PC-9 (cell line): ENCODE measurements around the gene BARD1. TPM values are rescaled to one million over a fixed set of nuclear protein-coding genes. Genes with fewer than 3 reads are reported as not detected.

ENCODE experiments used
- BruUV-seq: library from RNA; stranded (reverse); fragments of 400-500 nt; replicated peaks from 2 replicates; lab custom pipeline; 2021; lab: Mats Ljungman, UMichigan
- CTCF ChIA-PET: fragments of 300-600 bp; sonication (Branson Sonifier 250); formaldehyde crosslinking; loops from one replicate; lab custom pipeline; 2022; ENCODE audit warnings: antibody characterized with exemption; lab: Charles Lee
- POLR2A ChIA-PET: fragments of 300-600 bp; sonication (Branson Sonifier 250); formaldehyde crosslinking; loops from one replicate; lab custom pipeline; 2022; ENCODE audit warnings: antibody characterized with exemption; ENCODE audit not compliant: unreplicated experiment; lab: Charles Lee
- DNase-seq, 2 experiments: peaks; one replicate each; pipeline versions ENCODE4 v3.0.0 to v3.0.0-alpha.2; 2015 to 2022; ENCODE audit warnings: mixed read lengths in 1 of 2
- H2AFZ ChIP-seq: fragments of 200-600 bp; sonication (generic); 2 replicates; pipeline ENCODE4 v1.8.1; 2017; ENCODE audit warnings: antibody characterized with exemption
- H3F3A ChIP-seq: fragments of 200-600 bp; sonication (generic); 2 replicates; pipeline ENCODE4 v1.8.1; 2017; ENCODE audit warnings: antibody characterized with exemption, mild to moderate bottlenecking, low read depth; ENCODE audit not compliant: insufficient read depth
- H3K27ac ChIP-seq: fragments of 200-600 bp; sonication (generic); 2 replicates; pipeline ENCODE4 v1.6.1; 2016; ENCODE audit warnings: mixed run types
- H3K27me3 ChIP-seq: fragments of 200-600 bp; sonication (generic); 2 replicates; pipeline ENCODE4 v1.6.1; 2016; ENCODE audit warnings: low read depth, mixed run types; ENCODE audit not compliant: insufficient read depth
- H3K36me3 ChIP-seq: fragments of 200-600 bp; sonication (generic); 2 replicates; pipeline ENCODE4 v1.6.1; 2016; ENCODE audit warnings: low read depth, mixed run types
- H3K4me1 ChIP-seq: fragments of 200-600 bp; sonication (generic); replicated peaks from 2 replicates; pipeline ENCODE4 v1.6.1; 2016; ENCODE audit warnings: mixed run types; ENCODE audit not compliant: insufficient read depth
- H3K4me2 ChIP-seq: fragments of 200-600 bp; sonication (generic); 2 replicates; pipeline ENCODE4 v1.6.1; 2017; ENCODE audit warnings: mixed run types
- H3K4me3 ChIP-seq: fragments of 200-600 bp; sonication (generic); 2 replicates; pipeline ENCODE4 v1.6.1; 2016; ENCODE audit warnings: mixed run types
- H3K79me2 ChIP-seq: fragments of 200-600 bp; sonication (generic); 2 replicates; pipeline ENCODE4 v1.6.1; 2017; ENCODE audit warnings: low read depth, mixed run types
- H3K9me2 ChIP-seq: fragments of 200-600 bp; sonication (generic); 2 replicates; pipeline ENCODE4 v1.8.1; 2017; ENCODE audit warnings: mild to moderate bottlenecking; ENCODE audit not compliant: insufficient read depth
- H3K9me3 ChIP-seq: fragments of 200-600 bp; sonication (generic); 2 replicates; pipeline ENCODE4 v1.8.1; 2016; ENCODE audit warnings: low read depth; ENCODE audit not compliant: insufficient read depth
- H4K20me1 ChIP-seq: fragments of 200-600 bp; sonication (generic); 2 replicates; pipeline ENCODE4 v1.8.1; 2017; ENCODE audit not compliant: insufficient read depth
- CTCF ChIP-seq: fragments of 200-600 bp; sonication (generic); conservative IDR thresholded peaks from 2 replicates; pipeline ENCODE4 v1.6.1; 2017; ENCODE audit warnings: mixed run types, antibody characterized with exemption, mild to moderate bottlenecking, moderate library complexity
- EZH2 ChIP-seq: fragments of 200-600 bp; sonication (generic); IDR thresholded peaks from 2 replicates; pipeline ENCODE4 v1.8.0; 2017; ENCODE audit warnings: antibody characterized with exemption, low read depth
- intact Hi-C: fragments of 100-400 bp; cut with micrococcal nuclease; formaldehyde crosslinking; loops from one replicate; pipeline ENCODE4 v1.10.0; 2022; ENCODE audit not compliant: unreplicated experiment
- total RNA-seq: library from RNA; stranded (reverse); gene quantifications from 2 replicates; pipeline ENCODE4 v1.2.3, GENCODE V29; 2021

Gene BARD1
- total RNA-seq, 1 experiment from 2014 or later, result 29.1 TPM

GRCh38 chr2:214747992-214748391 is 61.5 kb downstream of the BARD1 start:
- no peak overlapping the region for H3K4me2 ChIP-seq
- no peaks in the 10 kb centered on the region; the same call in 1 of the 2 replicates for H3F3A ChIP-seq
- no peak overlapping the region for H3K4me3 ChIP-seq
- H3K36me3 ChIP-seq, result peaks cover 19% of the 10 kb centered on the region; the same call in 1 of the 2 replicates
- no peaks in the 10 kb centered on the region for H3K79me2 ChIP-seq
- BruUV-seq, result no TSS peak
- TF ChIP-seq CTCF (no peak), EZH2 (no peak)
- no peaks in the 10 kb centered on the region for H4K20me1 ChIP-seq
- H3K4me1 ChIP-seq, result no peaks in the 10 kb centered on the region
- no peaks in the 10 kb centered on the region for H3K27me3 ChIP-seq
- H3K9me3 ChIP-seq, result no peaks in the 10 kb centered on the region
- ChIA-PET POLR2A (no interaction called here), CTCF (no interaction called here)
- 0 out of 2 replicates have a peak, but pooled peaks cover 5% of the 10 kb centered on the region for H3K9me2 ChIP-seq
- no peak overlapping the region for H3K27ac ChIP-seq
- no peak for DNase-seq
- H2AFZ ChIP-seq, result no peak overlapping the region
- intact Hi-C loops, result no loop called here

GRCh38 chr2:214742119-214742518 is 67.4 kb downstream of the BARD1 start:
- H4K20me1 ChIP-seq, result no peaks in the 10 kb centered on the region
- no peaks in the 10 kb centered on the region for H3K9me3 ChIP-seq
- H3K27me3 ChIP-seq, result no peaks in the 10 kb centered on the region
- no peaks in the 10 kb centered on the region for H3K4me1 ChIP-seq
- ChIA-PET POLR2A (no interaction called here), CTCF (no interaction called here)
- TF ChIP-seq EZH2 (no peak), CTCF (no peak)
- no TSS peak for BruUV-seq
- peaks cover 22% of the 10 kb centered on the region; the same call in 1 of the 2 replicates for H3K36me3 ChIP-seq
- no peak overlapping the region for H3K4me2 ChIP-seq
- H2AFZ ChIP-seq, result no peak overlapping the region
- intact Hi-C loops, result no loop called here
- no peak overlapping the region for H3K27ac ChIP-seq
- H3K4me3 ChIP-seq, result no peak overlapping the region
- H3K79me2 ChIP-seq, result no peaks in the 10 kb centered on the region
- H3K9me2 ChIP-seq, result 0 out of 2 replicates have a peak, but pooled peaks cover 5% of the 10 kb centered on the region
- no peak for DNase-seq
- no peaks in the 10 kb centered on the region for H3F3A ChIP-seq

- H3F3A ChIP-seq, result no peaks in the 10 kb centered on the region
- no peaks in the 10 kb centered on the region for H3K9me3 ChIP-seq
- H4K20me1 ChIP-seq, result no peaks in the 10 kb centered on the region
- H3K79me2 ChIP-seq, result no peaks in the 10 kb centered on the region
- H3K4me3 ChIP-seq, result no peak overlapping the region
- no peak overlapping the region for H3K27ac ChIP-seq
- no TSS peak for BruUV-seq
- H3K9me2 ChIP-seq, result 0 out of 2 replicates have a peak, but pooled peaks cover 5% of the 10 kb centered on the region
- no peaks in the 10 kb centered on the region for H3K27me3 ChIP-seq
- no peak overlapping the region for H2AFZ ChIP-seq
- TF ChIP-seq CTCF (no peak), EZH2 (no peak)
- POLR2A ChIA-PET, result no interaction called here
- no peak for DNase-seq
- intact Hi-C loops, result no loop called here
- H3K36me3 ChIP-seq, result peaks cover 25% of the 10 kb centered on the region
- no peaks in the 10 kb centered on the region for H3K4me1 ChIP-seq
- H3K4me2 ChIP-seq, result no peak overlapping the region
- CTCF ChIA-PET, result no interaction called here
Observed at GRCh38 chr2:214740867-214741395, 68.6 kb downstream of the BARD1 start.
